Measurements from ENCODE around the gene OR2W3.

Gene OR2W3

DNA sequence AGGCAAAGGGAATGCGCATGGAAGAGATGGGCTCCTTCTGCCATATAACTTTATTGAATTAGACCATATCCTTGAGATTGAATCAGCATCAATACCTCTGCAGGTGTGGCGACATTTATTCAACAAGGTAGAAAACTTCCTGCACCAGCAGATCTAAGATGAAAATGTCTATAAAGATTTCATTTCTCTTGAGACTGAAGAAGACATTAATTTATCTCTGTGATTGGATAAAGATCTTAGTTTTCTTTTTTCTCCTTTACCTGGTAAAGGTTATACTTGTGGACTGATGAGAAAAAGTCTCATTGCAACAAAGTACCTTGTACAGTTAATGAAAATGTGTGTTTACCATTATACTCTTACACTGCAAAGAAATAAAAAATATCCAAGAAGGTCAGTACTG, 24.6 kb downstream of the OR2W3 start, which contains the start of gene OR2T8:
OR2T8 (plus strand) TSS at position 301 of the 400 bp plus-strand sequence. CDS start 766 bp downstream, outside the sequence.
- no peak for DNase-seq (ENCODE audit: low spot score)

DNA sequence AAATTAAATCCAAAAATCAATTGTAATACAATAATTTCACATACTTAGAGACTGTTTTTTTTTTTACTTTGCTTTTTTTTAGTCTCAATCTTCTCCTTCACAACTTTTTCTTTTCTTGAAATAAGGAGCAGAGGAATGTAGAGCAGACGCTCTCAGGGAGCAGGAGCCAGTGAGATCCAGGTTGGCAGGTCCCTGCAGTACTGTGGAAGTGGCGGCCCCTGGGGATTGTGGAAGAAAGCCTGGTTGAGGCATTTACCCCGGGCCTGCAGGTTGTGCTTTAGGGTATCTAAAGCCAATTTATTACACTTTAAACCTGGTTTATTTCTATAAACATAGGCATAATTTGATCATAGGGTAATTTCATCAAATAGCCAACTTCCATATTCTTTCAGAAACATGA, 28.6 kb downstream of the OR2W3 start:
- DNase-seq (ENCODE audit: low spot score), result no peak

DNA sequence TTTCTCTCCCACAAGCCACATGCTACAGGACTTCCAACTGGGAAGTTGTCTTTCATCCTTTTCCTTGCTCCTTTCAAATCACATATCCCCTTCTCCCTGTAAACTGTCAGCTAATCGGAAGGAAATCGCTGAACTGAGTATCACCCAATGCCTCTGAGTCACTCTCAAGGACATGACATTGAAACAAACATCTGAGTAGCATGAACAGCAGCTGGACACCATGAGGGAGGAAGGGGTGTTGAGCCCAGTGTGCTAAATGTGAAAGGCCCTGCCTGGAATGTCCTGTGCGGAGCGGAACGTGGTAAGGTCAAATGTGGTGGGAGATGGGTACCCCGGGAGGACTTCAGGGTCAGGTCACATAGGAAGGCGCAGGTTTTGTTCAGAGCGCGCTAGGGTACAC, 29.5 kb downstream of the OR2W3 start, which contains the start of gene OR2AJ1:
OR2AJ1 (plus strand) TSS at position 22 of the 400 bp plus-strand sequence. CDS start 8,880 bp downstream, outside the sequence.
- no peak for DNase-seq (ENCODE audit: low spot score)

DNA sequence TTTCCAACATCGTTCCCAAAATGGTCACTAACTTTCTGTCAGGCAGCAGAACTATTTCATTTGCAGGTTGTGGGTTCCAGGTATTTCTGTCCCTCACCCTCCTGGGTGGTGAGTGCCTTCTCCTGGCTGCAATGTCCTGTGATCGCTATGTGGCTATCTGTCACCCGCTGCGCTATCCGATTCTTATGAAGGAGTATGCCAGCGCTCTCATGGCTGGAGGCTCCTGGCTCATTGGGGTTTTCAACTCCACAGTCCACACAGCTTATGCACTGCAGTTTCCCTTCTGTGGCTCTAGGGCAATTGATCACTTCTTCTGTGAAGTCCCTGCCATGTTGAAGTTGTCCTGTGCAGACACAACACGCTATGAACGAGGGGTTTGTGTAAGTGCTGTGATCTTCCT, 38.6 kb downstream of the OR2W3 start:
- DNase-seq (ENCODE audit: low spot score), result no peak

DNA sequence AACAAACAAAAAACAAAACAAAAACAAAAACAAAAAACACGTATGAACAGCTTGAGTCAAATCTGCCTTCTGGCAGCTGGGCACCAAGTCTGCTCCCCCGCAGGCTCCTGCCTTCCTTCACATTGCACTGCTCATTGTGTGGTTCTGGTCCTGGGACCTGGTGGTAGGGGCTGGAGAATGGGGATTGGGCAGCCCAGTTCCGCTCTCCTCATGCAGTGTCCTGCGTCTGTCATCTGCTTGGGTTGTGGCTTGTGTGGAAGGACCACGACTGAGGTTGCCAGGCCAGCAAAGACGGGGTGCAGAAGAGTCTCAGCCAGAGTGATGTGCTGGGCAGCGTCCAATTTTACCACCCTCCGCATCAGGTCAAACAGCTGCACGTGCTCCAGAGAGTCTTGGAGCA, 40.4 kb downstream of the OR2W3 start:
- no peak for DNase-seq (ENCODE audit: low spot score)

DNA sequence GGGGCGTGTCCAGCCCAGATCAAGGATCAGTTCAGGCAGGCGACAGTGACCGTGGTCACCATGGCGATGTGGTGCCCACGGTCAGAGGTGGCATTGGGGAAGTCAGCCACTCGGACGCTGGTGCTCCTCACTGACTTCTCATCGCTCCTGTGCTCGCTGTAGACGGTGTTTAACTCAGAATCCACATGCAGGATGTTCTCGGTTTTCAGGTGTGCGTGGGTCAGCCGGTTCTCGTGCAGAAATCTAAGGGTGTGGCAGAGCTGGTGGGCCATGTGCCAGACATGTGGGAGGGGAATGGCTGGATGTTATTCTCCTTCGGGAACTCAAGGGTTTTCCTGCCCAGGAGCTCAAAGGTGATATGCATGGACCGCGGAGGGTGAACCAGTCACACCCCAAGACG, 41.0 kb downstream of the OR2W3 start:
- no peak for DNase-seq (ENCODE audit: low spot score)

DNA sequence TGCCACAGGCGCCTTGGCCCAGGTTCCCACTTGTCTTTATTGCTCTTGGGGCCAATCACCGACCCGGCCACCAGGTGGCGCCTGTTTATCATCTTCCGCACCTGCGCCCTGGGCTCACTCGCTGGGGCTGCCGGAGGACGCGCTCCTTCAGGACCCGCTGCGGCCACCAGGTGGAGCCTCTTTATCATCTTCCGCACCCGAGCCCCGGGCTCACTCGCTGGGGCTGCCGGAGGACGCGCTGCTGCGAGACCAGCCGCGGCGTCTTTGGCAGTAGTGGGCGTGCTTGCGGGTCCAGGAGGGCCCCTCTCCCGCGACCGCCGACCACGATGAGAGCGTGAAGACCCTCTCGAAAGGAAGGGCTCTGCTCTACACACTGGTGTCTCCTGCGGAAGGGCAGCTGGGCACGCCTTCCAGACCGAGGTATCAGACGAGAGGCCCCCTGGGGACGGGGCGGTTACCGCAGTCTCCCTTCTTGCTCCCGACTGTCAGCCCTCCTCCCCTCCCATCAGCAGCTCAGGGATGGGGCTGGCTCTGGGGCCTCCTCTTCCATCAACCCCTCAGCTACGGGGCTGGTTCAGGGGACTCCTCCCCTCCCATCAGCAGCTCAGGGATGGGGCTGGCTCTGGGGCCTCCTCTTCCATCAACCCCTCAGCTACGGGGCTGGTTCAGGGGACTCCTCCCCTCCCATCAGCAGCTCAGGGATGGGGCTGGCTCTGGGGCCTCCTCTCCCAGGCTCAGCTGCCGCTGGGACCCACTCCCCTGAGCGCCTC, 41.8 kb downstream of the OR2W3 start:
- DNase-seq (ENCODE audit: low spot score), result peak; percentile 35

DNA sequence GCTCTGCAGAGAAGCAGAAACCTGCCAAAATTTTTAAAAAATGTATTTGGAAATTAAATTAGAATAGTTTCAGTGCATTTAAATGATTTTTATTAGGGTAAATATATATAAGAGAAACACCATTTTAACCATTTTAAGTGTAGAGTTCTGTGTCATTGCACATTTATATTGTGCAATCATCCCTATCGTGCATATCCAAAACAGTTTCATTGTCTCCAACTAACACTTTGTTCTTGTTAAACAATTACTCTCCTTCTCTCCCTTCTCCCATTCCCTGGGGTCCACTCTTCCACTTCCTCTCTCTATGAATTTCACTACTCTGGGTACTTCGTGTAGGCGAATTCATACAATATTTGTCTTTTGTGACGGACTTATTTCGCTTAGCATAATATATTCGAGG, 47.2 kb downstream of the OR2W3 start:
- no peak for DNase-seq (ENCODE audit: low spot score)

Data from cerebellar cortex (tissue), 1 donor.